ENCODE data around the gene ICAM5.

Gene ICAM5

GRCh38 chr19:10292206-10292788, 2.5 kb downstream of the ICAM5 start:
- peak; percentile 77 to 80 for DNase-seq

DNA sequence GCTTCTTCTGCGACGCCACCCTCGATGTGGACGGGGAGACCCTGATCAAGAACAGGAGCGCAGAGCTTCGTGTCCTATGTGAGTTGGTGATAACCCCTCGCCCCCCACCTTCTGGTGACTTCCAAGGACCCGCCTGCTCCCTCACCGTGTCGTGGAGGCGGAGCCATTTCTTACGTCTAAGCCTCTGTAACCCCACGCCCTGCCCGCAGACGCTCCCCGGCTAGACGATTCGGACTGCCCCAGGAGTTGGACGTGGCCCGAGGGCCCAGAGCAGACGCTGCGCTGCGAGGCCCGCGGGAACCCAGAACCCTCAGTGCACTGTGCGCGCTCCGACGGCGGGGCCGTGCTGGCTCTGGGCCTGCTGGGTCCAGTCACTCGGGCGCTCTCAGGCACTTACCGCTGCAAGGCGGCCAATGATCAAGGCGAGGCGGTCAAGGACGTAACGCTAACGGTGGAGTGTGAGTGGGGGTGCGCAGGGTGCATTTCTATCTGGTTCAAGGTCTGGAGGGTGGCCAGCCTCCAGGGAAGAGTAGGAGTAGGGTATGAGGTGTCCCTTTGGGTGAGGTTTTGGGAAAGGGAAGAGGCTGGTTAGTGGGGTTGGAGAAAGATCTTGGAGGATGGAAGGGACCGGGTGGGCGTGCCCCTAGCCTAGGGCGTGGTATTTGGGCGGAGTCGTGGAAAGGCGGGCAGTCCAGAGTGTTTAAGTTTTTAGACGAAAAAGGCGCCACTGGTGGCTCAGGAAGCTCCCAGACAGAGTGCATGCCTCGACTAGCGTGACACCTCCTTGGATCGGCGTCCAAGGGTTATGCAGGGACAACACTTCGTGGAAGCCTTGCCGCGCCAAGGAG, 3.3 kb downstream of the ICAM5 start:
- DNase-seq = no peak

GRCh38 chr19:10293637-10294367, 4.0 kb downstream of the ICAM5 start:
- no peak for DNase-seq

GRCh38 chr19:10294368-10294697, 4.6 kb downstream of the ICAM5 start:
- DNase-seq = no peak

- DNase-seq = peak; percentile 83 to 84
These were observed 5.6 kb downstream of the ICAM5 start for GRCh38 chr19:10295305-10295846.

DNA sequence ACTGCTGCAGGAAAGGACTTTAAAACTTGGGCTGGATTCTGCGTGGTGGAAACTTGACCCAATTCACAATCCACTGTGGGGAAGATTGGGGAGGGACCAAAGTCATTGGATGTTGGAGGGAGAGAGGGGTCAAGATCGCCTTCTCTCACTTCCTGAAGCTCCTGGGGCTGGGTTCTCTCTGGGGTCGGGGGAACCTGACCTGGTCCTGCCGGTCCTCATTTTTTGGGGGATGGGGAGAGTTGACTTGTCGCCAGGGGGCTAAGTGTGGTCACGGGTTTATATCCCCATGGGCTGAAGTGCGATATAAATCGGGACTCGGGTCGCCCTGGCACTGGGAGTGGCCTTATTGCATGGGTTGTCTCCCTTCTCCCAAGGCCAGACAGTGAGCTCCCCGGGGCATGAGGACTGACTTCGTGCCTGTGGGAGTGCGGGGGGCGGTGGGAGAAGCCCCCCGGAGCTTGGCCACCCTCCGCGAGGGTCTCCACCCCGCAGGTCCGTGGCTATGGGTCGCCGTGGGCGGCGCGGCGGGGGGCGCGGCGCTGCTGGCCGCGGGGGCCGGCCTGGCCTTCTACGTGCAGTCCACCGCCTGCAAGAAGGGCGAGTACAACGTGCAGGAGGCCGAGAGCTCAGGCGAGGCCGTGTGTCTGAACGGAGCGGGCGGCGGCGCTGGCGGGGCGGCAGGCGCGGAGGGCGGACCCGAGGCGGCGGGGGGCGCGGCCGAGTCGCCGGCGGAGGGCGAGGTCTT, 6.3 kb downstream of the ICAM5 start:
- no peak for DNase-seq

GRCh38 chr19:10299545-10300458, 10.1 kb downstream of the ICAM5 start:
- no peak for DNase-seq

DNA sequence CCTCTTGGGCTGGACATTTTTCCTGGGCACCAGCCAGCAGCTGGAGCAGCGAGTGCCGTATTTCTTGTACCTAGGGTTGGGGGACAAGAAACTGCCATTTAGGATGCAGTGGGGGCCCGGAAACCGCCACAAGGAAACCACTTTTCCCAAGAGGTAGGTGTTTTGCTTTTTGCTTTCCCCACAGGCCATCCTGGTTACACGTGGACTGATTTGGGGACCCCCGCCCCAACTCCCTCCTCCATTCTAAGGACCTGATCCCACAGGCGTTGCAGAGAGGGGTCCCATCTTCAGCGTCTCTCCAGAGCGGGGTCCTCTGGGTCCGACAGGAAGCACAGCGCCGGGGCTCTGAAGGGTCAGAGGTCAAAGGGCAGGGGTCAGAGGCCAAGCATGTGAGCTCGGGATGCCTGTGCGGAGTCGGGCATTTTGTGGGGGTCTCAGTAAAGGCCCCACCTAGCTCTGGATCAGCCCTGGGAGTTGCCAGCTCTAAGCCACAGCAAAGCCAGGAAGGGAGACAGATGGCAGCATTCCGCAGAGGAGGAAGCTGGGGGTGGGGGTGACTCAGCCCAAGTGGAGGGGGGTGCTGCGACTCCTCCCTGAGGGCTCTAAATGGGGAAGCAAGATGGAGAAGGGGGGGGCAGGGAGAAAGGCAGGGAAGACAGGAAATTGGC, 15.5 kb downstream of the ICAM5 start:
- DNase-seq = peak in 1 of 2 donors; percentile 58

- no peak for DNase-seq
These were observed 16.6 kb downstream of the ICAM5 start for GRCh38 chr19:10306327-10306726.

DNA sequence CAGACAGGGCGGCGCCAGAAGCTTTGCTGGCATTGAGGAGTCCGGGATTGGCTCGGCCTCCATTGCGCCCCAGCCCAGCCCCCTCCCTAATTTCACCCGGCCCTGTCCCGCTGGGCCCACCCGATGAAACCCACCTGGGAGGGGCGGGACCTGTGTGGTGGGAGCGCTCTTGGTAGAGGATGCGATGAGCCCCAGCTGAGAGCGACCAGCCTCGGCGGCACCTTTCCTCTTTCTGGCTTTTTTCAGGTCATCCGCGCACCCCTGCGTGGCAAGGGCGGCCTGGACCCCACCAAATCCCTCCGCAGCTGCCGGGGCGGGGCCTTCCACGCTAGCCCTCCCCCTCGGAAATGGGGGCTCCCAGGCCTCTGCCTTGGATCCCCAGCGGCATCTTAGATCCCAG, 19.7 kb downstream of the ICAM5 start, which contains the start of gene ZGLP1:
Gene ZGLP1, minus strand, starts transcription at position 393 of the 400 bp plus-strand sequence.
- no peak for DNase-seq

- DNase-seq = peak; percentile 89 to 93
These were observed 25.8 kb downstream of the ICAM5 start, which contains the start of gene FDX2 for GRCh38 chr19:10315335-10316214. Gene FDX2, minus strand, starts transcription at chr19:10316015. Its CDS starts 19 bp downstream, at chr19:10315996.

GRCh38 chr19:10316229-10317044, 26.7 kb downstream of the ICAM5 start:
- DNase-seq = no peak

- no peak for DNase-seq
These were observed 27.5 kb downstream of the ICAM5 start for GRCh38 chr19:10317045-10317856.

- DNase-seq = no peak
These were observed 28.2 kb downstream of the ICAM5 start for GRCh38 chr19:10317857-10318462.

DNA sequence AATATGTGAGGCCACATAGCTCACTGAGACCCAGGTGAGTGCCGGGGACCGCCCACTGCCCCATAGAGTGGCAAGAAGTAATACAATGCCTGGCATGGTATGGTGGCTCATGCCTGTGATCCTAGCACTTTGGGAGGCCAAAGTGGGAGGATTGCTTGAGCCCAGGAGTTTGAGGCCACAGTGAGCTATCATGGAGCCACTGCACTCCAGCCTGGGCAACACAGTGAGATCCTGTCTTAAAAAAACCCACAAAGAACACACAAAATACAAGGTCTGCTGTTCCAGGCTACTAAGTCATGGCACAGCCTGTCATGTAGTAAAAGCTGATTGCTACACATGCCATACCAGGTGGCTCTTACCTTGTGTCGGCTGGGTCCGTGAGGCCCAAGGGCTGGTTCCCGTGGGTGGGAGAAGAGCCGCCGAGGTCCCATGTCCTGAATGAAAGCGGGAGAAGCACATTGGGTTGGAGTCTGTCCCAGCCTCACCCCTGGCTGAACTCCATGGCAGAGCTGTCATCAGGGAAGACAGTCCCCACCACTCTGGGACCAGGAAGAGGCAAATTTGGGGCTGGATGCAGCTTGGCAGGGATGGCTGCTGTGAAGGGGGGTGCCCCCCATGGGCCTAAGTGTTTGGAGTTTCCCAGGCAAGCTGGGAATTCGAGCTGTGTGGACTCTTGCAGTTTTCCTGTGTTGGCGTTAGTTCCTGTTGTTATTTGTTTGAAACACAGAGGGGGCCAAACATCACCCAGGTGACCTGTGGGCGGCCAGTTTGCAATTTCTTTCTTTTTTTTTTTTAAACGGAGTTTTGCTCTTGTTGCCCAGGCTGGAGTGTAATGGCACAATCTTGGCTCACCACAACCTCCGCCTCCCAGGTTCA, 29.3 kb downstream of the ICAM5 start:
- no peak for DNase-seq

DNA sequence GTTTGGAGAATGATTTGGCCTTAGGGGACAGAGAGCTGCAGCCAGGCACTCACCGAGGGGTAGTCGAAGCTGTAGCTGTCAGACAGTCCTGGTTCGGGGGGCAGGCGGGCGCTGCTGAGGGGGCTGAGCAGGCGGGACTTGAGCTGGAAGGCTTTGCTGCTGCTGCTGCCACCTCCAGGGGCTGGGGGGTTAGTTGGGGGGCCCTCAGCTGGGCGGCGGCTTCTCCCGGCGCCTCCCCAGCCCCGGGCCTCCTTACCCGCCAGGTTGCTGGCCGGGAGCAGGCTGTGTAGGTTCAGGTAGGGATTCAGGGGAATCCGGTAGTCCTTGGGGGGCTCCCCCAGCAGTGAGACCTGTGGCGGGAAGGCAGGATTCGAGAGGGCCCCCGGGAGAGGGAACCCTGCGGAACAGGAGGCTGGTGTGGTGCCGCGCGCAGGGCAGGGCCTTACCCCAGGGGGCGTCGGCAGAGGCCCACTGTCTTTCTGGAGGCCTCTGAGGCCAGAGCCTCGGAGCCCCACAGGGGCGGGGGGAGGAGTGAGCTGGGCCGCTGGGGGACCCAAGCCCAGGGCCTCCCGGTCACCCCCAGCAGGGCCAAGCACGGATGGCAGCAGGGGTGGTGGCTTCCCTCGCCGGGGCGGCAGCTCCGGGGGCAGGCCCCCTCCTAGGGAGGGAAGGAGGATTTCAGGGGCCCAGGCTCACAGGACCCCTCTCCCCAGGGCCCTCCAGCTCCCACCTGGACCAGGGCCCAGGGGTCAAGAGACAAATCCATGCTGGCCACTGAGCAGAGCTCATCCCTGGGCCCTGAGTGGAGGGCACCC, 31.1 kb downstream of the ICAM5 start:
- DNase-seq = no peak

All from CD4-positive, alpha-beta T cell treated with Interleukin-4 for 1 hour (primary cell).